K562 (cell line): ENCODE measurements around the gene SCNN1A. TPM values are rescaled to one million over a fixed set of nuclear protein-coding genes. Genes with fewer than 3 reads are reported as not detected.
A peak's percentile ranks its signal among the peaks of the same experiment; 100 is the strongest.

Experiments used
- BMI1 ChIP-seq: fragments of 150-350 bp; IDR thresholded peaks from 2 replicates; pipeline ENCODE4 v1.6.1; 2014; ENCODE audit warnings: low read length
- CREBBP ChIP-seq: IDR thresholded peaks from one replicate; pipeline ENCODE4 v1.6.1; 2012; ENCODE audit warnings: low read depth, mild to moderate bottlenecking, control low read depth, inconsistent platforms, low read length
- HMG20A ChIP-seq: fragments of 450-650 bp; formaldehyde crosslinking; conservative IDR thresholded peaks from 2 replicates; pipeline ENCODE4 v1.4.0; 2020; ENCODE audit warnings: mild to moderate bottlenecking, mixed read lengths
- NFRKB ChIP-seq: fragments of 450-650 bp; IDR thresholded peaks from 2 replicates; pipeline ENCODE4 v1.6.1; 2016; ENCODE audit warnings: low read depth
- RAD21 ChIP-seq, 2 experiments: fragments of 250-450 bp in 1 of 2; fragments of 450-650 bp in 1 of 2; sonication (Bioruptor Pico) in 1 of 2; formaldehyde crosslinking in 1 of 2; IDR thresholded peaks in 1 of 2; conservative IDR thresholded peaks in 1 of 2; 2 replicates each; pipeline versions ENCODE4 v1.4.0 to v1.8.0; 2020 to 2022; ENCODE audit warnings: mild to moderate bottlenecking in 2 of 2, moderate library complexity in 1 of 2
- RBM17 ChIP-seq: fragments of 200-400 bp; formaldehyde crosslinking; IDR thresholded peaks from 2 replicates; pipeline ENCODE4 v1.6.1; 2017; ENCODE audit warnings: low read depth, mild to moderate bottlenecking, low read length, borderline replicate concordance
- SUPT5H ChIP-seq: fragments of 450-650 bp; IDR thresholded peaks from 2 replicates; pipeline ENCODE4 v1.6.1; 2016
- ZBTB7A ChIP-seq: IDR thresholded peaks from 2 replicates; pipeline ENCODE4 v1.6.1; 2011; ENCODE audit warnings: low read depth, mild to moderate bottlenecking, low read length, moderate library complexity, borderline replicate concordance; ENCODE audit not compliant: control insufficient read depth
- ZEB2 ChIP-seq: fragments of 450-650 bp; IDR thresholded peaks from 2 replicates; pipeline ENCODE4 v1.6.1; 2016
- ZNF121 ChIP-seq: sonication (generic); formaldehyde crosslinking; conservative IDR thresholded peaks from 2 replicates; pipeline ENCODE4 v1.8.0; 2022; ENCODE audit warnings: missing genetic modification reagents
- ZNF347 ChIP-seq: fragments of 450-650 bp; formaldehyde crosslinking; IDR thresholded peaks from 2 replicates; pipeline ENCODE4 v1.4.0; 2020; ENCODE audit warnings: low read depth, mild to moderate bottlenecking, moderate library complexity
- ZNF707 ChIP-seq: fragments of 250-450 bp; sonication (Bioruptor Pico); conservative IDR thresholded peaks from 2 replicates; pipeline ENCODE4 v1.8.0; 2022; ENCODE audit warnings: inconsistent platforms, mild to moderate bottlenecking, moderate library complexity
- ZNF764 ChIP-seq: fragments of 250-450 bp; sonication (Bioruptor Pico); IDR thresholded peaks from 2 replicates; pipeline ENCODE4 v1.4.0; 2020; ENCODE audit warnings: low read depth, mild to moderate bottlenecking, moderate library complexity
- polyA plus RNA-seq, 8 experiments: library from polyadenylated mRNA; depleted of rRNA in 4 of 8; stranded (reverse) in 5 of 8; unstranded in 3 of 8; fragments of >200 nt; fragmentation: Nextera tagmentation in 2 of 8; fragmentation: Illumina TruSeq in 1 of 8; extraction: Ambion mirVana in 2 of 8; extraction: Trizol in 1 of 8; gene quantifications; 2 replicates each; pipeline versions ENCODE4 v1.2.1 to v1.2.3, GENCODE V29; 2011 to 2014; ENCODE audit warnings: inconsistent platforms in 1 of 8, missing spikeins in 1 of 8
- total RNA-seq, 7 experiments: library from RNA; depleted of rRNA in 6 of 7; stranded (reverse); fragments of >200 nt in 6 of 7; fragmentation: Illumina TruSeq in 2 of 7; extraction: Trizol in 2 of 7; gene quantifications; 2 replicates each; pipeline versions ENCODE4 v1.2.1 to v1.2.3, GENCODE V29; 2011 to 2021; ENCODE audit warnings: low replicate concordance in 1 of 7
- TF ChIP-seq, protein P1 (sequence below): fragments of 450-650 bp; formaldehyde crosslinking; IDR thresholded peaks from 2 replicates; pipeline ENCODE4 v1.4.0; 2022; ENCODE audit warnings: mild to moderate bottlenecking, moderate library complexity
- TF ChIP-seq, protein P2 (sequence below): fragments of 450-650 bp; IDR thresholded peaks from 2 replicates; pipeline ENCODE4 v1.6.1; 2014; ENCODE audit warnings: low read depth, mild to moderate bottlenecking, moderate library complexity, borderline replicate concordance
- TF ChIP-seq, protein P3 (sequence below): sonication (generic); formaldehyde crosslinking; IDR thresholded peaks from 2 replicates; pipeline ENCODE4 v1.9.0; 2022; ENCODE audit warnings: mild to moderate bottlenecking, missing genetic modification reagents
- TF ChIP-seq, protein P4 (sequence below): sonication (generic); formaldehyde crosslinking; IDR thresholded peaks from 2 replicates; pipeline ENCODE4 v1.8.1; 2023; ENCODE audit warnings: mild to moderate bottlenecking, missing genetic modification reagents
- TF ChIP-seq, protein P5 (sequence below): fragments of 450-650 bp; IDR thresholded peaks from 2 replicates; pipeline ENCODE4 v1.6.1; 2017; ENCODE audit warnings: antibody characterized with exemption

SCNN1A gene
- total and polyA plus RNA-seq, 9 of the 15 experiments (the other 6 are each of a cell fraction or from before 2014, with no cell fraction given), result 0.15 to 0.49 (median 0.32) TPM; not detected in 5

DNA sequence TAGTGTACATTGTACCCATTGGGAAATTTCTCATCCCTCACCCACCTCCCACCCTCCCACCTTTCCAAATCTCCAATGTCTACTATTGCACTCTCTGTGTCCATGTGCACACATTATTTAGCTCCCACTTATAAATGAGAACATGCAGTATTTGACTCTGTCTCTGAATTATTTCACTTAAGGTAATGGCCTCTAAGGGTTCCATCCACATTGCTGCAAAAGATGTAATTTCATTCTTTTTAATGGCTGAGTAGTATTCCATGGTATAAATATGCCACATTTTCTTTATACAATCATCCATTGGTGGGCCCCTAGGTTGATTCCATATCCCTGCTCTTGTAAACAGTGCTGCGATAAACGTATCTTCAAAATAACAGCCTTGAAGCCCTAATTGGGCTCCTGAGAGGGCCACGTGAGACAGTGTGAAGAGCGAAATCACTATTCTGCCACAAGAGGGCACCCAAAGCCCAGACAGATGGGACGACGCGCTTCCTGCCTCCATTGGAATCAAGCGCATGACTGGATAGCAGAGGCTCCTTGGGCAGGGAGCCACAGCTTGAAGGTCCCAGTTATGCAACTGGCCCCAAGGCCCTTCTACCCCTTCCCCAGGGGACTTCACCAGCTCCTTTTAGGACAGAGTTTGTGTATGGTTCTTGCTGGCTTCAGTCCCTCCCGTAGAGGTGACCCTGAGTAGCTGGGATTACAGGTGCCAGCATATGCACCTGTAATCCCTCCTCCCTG is 48.1 kb upstream of the SCNN1A start (continued):
- TF ChIP-seq, protein P1, sequence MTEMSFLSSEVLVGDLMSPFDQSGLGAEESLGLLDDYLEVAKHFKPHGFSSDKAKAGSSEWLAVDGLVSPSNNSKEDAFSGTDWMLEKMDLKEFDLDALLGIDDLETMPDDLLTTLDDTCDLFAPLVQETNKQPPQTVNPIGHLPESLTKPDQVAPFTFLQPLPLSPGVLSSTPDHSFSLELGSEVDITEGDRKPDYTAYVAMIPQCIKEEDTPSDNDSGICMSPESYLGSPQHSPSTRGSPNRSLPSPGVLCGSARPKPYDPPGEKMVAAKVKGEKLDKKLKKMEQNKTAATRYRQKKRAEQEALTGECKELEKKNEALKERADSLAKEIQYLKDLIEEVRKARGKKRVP, result no peak
- TF ChIP-seq, protein P2, sequence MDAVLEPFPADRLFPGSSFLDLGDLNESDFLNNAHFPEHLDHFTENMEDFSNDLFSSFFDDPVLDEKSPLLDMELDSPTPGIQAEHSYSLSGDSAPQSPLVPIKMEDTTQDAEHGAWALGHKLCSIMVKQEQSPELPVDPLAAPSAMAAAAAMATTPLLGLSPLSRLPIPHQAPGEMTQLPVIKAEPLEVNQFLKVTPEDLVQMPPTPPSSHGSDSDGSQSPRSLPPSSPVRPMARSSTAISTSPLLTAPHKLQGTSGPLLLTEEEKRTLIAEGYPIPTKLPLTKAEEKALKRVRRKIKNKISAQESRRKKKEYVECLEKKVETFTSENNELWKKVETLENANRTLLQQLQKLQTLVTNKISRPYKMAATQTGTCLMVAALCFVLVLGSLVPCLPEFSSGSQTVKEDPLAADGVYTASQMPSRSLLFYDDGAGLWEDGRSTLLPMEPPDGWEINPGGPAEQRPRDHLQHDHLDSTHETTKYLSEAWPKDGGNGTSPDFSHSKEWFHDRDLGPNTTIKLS, result peak; percentile 40; the same call in 1 of the 2 replicates
- TF ChIP-seq SUPT5H (no peak), ZNF121 (CRISPR knock-in tag) (no peak), RAD21 (CRISPR knock-in tag; conservative IDR thresholded peaks at IDR 0.05 in 1 of 2, IDR thresholded peaks at IDR 0.05 in 1 of 2) (peak; percentile 90 to 92), HMG20A (no peak), ZEB2 (no peak), CREBBP (no peak), NFRKB (no peak), ZBTB7A (no peak), RBM17 (no peak), ZNF764 (CRISPR knock-in tag) (no peak), ZNF347 (CRISPR knock-in tag) (no peak), ZNF707 (CRISPR knock-in tag) (no peak), BMI1 (no peak)
- TF ChIP-seq, protein P3, sequence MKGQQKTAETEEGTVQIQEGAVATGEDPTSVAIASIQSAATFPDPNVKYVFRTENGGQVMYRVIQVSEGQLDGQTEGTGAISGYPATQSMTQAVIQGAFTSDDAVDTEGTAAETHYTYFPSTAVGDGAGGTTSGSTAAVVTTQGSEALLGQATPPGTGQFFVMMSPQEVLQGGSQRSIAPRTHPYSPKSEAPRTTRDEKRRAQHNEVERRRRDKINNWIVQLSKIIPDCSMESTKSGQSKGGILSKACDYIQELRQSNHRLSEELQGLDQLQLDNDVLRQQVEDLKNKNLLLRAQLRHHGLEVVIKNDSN (CRISPR knock-in tag), result peak; percentile 80
- TF ChIP-seq, protein P4, sequence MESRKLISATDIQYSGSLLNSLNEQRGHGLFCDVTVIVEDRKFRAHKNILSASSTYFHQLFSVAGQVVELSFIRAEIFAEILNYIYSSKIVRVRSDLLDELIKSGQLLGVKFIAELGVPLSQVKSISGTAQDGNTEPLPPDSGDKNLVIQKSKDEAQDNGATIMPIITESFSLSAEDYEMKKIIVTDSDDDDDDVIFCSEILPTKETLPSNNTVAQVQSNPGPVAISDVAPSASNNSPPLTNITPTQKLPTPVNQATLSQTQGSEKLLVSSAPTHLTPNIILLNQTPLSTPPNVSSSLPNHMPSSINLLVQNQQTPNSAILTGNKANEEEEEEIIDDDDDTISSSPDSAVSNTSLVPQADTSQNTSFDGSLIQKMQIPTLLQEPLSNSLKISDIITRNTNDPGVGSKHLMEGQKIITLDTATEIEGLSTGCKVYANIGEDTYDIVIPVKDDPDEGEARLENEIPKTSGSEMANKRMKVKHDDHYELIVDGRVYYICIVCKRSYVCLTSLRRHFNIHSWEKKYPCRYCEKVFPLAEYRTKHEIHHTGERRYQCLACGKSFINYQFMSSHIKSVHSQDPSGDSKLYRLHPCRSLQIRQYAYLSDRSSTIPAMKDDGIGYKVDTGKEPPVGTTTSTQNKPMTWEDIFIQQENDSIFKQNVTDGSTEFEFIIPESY (CRISPR knock-in tag), result 0 out of 2 replicates have a peak, but pooled peaks have one; percentile 21
- TF ChIP-seq, protein P5, sequence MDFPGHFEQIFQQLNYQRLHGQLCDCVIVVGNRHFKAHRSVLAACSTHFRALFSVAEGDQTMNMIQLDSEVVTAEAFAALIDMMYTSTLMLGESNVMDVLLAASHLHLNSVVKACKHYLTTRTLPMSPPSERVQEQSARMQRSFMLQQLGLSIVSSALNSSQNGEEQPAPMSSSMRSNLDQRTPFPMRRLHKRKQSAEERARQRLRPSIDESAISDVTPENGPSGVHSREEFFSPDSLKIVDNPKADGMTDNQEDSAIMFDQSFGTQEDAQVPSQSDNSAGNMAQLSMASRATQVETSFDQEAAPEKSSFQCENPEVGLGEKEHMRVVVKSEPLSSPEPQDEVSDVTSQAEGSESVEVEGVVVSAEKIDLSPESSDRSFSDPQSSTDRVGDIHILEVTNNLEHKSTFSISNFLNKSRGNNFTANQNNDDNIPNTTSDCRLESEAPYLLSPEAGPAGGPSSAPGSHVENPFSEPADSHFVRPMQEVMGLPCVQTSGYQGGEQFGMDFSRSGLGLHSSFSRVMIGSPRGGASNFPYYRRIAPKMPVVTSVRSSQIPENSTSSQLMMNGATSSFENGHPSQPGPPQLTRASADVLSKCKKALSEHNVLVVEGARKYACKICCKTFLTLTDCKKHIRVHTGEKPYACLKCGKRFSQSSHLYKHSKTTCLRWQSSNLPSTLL, result no peak
